GM12891 (cell line): ENCODE results near the gene HMGN5.

ENCODE experiments used
- POLR2A ChIP-seq: IDR thresholded peaks from 2 replicates; pipeline ENCODE4 v1.6.1; 2011; ENCODE audit warnings: low read depth, low read length, control low read depth
- POLR2AphosphoS5 ChIP-seq: IDR thresholded peaks from 2 replicates; pipeline ENCODE4 v1.6.1; 2011; ENCODE audit warnings: low read depth, low read length, control low read depth
- TAF1 ChIP-seq: IDR thresholded peaks from 2 replicates; pipeline ENCODE4 v1.6.1; 2011; ENCODE audit warnings: low read depth, low read length, control low read depth

DNA sequence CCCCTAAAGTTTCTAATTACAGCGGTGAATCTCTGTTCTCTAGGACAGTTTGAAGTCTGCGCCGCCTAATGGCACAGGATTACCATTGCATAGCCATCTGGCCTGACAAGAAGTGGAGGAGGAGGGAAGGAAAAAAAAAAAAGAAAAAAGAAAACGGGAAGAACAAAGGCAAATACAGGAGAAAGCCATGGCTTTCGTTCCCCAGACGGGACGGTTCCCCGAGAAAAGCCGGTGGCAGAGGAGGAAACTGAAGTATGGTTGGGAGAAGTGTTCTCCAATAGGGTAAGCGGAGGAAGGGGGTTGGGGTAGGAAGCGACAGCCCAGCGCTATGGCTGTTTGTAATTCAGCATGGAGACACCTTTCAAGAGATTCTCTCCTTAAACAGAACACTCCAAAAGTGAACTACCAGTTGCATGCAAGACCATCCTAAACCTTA lies 80.8 kb downstream of the HMGN5 start:
- TF ChIP-seq POLR2AphosphoS5 (no peak), TAF1 (no peak), POLR2A (no peak)
